Type B pancreatic cell (in vitro differentiated cells): Measurements from ENCODE around the gene LRBA. TPM values are rescaled to one million over a fixed set of nuclear protein-coding genes. Genes with fewer than 3 reads are reported as not detected.

Experiments
- DNase-seq: peaks from one replicate; pipeline ENCODE4 v3.0.0; 2021; ENCODE audit warnings: mixed read lengths; ENCODE audit not compliant: unreplicated experiment; ENCODE audit errors: extremely low spot score
- H3K27ac Mint-ChIP-seq: 2 replicates; pipeline ENCODE4 v1.8.0; 2021; ENCODE audit warnings: mild to moderate bottlenecking, mixed read lengths
- H3K27me3 Mint-ChIP-seq: 2 replicates; pipeline ENCODE4 v1.8.0; 2021; ENCODE audit warnings: mixed read lengths
- H3K36me3 Mint-ChIP-seq: 2 replicates; pipeline ENCODE4 v1.8.0; 2021; ENCODE audit warnings: mixed read lengths
- H3K4me1 Mint-ChIP-seq: one replicate; pipeline ENCODE4 v1.8.0; 2021; ENCODE audit warnings: mixed read lengths; ENCODE audit not compliant: unreplicated experiment
- H3K4me3 Mint-ChIP-seq: 2 replicates; pipeline ENCODE4 v1.8.0; 2021; ENCODE audit warnings: mild to moderate bottlenecking, mixed read lengths
- H3K9me3 Mint-ChIP-seq: 2 replicates; pipeline ENCODE4 v1.8.0; 2021; ENCODE audit warnings: mixed read lengths
- CTCF ChIP-seq: fragments of 200-600 bp; sonication (generic); conservative IDR thresholded peaks from 2 replicates; pipeline ENCODE4 v1.5.0; 2021; ENCODE audit warnings: antibody characterized with exemption, mild to moderate bottlenecking
- total RNA-seq: library from RNA; stranded (reverse); gene quantifications from 2 replicates; pipeline ENCODE4 v1.2.1, GENCODE V29; 2021; ENCODE audit warnings: low replicate concordance

LRBA gene
- total RNA-seq, 1 donor from 2014 or later: 64.5 TPM

GRCh38 chr4:150482581-150482980 lies 532.5 kb downstream of the LRBA start:
- no peaks in the 10 kb centered on the region for H3K27me3 Mint-ChIP-seq
- DNase-seq: no peak
- peaks cover 18% of the 10 kb centered on the region for H3K36me3 Mint-ChIP-seq
- H3K4me3 Mint-ChIP-seq: no peak overlapping the region
- H3K4me1 Mint-ChIP-seq: no peaks in the 10 kb centered on the region
- no peak for TF ChIP-seq CTCF
- H3K9me3 Mint-ChIP-seq: no peaks in the 10 kb centered on the region
- H3K27ac Mint-ChIP-seq: no peak overlapping the region

DNA sequence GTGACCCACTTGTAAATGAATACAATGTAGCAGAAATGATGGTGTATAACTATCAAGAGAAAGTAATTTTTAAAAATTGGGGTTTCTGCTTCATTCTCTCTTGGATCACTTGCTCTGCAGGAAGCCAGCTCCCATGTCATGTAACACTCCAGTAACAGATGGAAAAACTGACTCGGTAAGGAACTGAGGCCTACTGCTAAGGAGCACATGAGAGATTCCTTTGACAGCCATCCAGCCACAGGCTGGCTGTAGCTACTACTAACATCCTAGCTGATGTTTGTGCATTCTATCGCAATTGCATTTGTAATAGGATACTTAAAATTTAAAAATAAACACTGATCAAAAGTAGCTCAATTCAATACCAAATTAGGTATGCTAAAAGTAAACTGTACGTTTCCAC lies 535.4 kb downstream of the LRBA start:
- Mint-ChIP-seq H3K4me1 (no peaks in the 10 kb centered on the region), H3K36me3 (peaks cover 18% of the 10 kb centered on the region), H3K4me3 (no peak overlapping the region), H3K9me3 (no peaks in the 10 kb centered on the region), H3K27ac (no peak overlapping the region), H3K27me3 (no peaks in the 10 kb centered on the region)
- no peak for TF ChIP-seq CTCF
- DNase-seq: no peak

DNA sequence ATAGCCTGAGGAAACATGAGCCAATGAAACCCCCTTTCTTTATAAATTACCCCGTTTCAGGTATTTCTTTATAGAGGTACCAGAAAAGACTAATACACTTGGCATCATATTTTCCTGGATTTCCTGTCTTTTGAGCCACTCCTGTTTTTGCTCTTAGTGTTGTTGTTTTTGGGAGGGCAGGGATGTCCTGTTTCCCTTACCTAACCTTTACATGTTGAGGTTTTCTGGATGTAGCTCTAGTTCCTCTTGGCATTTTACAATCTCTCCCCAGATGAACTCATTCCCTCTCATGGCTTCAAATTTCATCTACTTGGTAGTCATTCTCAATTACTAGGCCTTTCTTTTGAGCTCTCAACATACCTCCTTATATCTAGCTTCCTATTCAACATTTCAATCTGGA lies 537.2 kb downstream of the LRBA start:
- TF ChIP-seq CTCF: no peak
- Mint-ChIP-seq H3K4me3 (no peak overlapping the region), H3K9me3 (no peaks in the 10 kb centered on the region), H3K27ac (no peak overlapping the region), H3K4me1 (no peaks in the 10 kb centered on the region), H3K36me3 (peaks cover 18% of the 10 kb centered on the region), H3K27me3 (no peaks in the 10 kb centered on the region)
- no peak for DNase-seq

- no peaks in the 10 kb centered on the region for H3K4me1 Mint-ChIP-seq
- no peak overlapping the region for H3K27ac Mint-ChIP-seq
- no peak for DNase-seq
- H3K36me3 Mint-ChIP-seq: peaks cover 18% of the 10 kb centered on the region
- no peak overlapping the region for H3K4me3 Mint-ChIP-seq
- TF ChIP-seq CTCF: no peak
- H3K9me3 Mint-ChIP-seq: no peaks in the 10 kb centered on the region
- H3K27me3 Mint-ChIP-seq: no peaks in the 10 kb centered on the region
Measured at GRCh38 chr4:150476776-150477175, 538.3 kb downstream of the LRBA start.

DNA sequence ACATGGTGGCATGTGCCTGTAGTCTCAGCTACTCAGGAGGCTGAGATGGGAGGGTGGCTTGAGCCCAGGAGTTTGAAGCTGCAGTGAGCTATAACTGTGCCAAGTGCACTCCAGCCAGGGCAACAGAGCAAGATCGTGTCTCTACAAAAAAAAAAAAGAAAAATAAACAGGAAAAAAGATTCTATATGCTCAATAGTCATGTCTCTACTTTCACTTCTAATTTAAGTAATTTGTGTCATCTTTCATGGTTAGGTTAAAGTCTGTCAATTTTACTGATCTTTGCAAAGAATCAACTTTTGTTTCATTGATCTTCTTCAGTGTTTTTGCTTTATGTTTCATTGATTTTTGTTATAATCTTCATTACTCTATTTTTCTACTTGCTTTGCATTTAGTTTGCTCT lies 539.3 kb downstream of the LRBA start:
- no peaks in the 10 kb centered on the region for H3K4me1 Mint-ChIP-seq
- no peak overlapping the region for H3K27ac Mint-ChIP-seq
- H3K27me3 Mint-ChIP-seq: no peaks in the 10 kb centered on the region
- H3K9me3 Mint-ChIP-seq: no peaks in the 10 kb centered on the region
- peaks cover 16% of the 10 kb centered on the region for H3K36me3 Mint-ChIP-seq
- DNase-seq: no peak
- H3K4me3 Mint-ChIP-seq: no peak overlapping the region
- TF ChIP-seq CTCF: no peak

DNA sequence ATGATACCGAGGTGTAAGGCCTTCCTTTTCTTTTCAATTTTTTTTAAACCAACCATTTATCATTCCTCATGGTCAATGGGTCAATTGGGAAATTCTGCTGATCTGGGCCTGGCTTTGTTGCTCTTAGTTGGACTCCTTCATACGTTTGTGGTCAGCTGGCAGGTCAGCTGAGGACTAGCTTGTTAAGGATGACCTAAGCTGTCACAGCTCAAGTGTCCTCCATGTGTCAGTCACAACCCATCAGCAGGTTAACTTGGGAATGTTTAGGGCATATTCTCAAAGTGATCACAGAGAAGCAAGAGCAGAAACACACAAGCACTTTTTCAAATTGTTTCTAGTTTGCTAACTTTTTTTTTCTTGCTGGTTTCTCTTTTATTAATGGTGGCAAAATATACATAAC lies 550.6 kb downstream of the LRBA start:
- Mint-ChIP-seq H3K27ac (no peak overlapping the region), H3K36me3 (peaks cover 17% of the 10 kb centered on the region), H3K27me3 (no peaks in the 10 kb centered on the region), H3K4me1 (peaks cover 8% of the 10 kb centered on the region), H3K9me3 (no peaks in the 10 kb centered on the region), H3K4me3 (no peak overlapping the region)
- TF ChIP-seq CTCF: no peak
- no peak for DNase-seq
